NCI-H187 (cell line): Measurements from ENCODE around the gene KRTAP5-8.
"Not testable (repeated sequence)": the region's sequence is repeated elsewhere in the genome, so short reads cannot be mapped to it uniquely, and the experiment has no call there.

Source experiments
- DNase-seq, 2 experiments: peaks; one replicate each; lab custom pipeline; 2025; lab: John Stamatoyannopoulos, UW

The KRTAP5-8 gene

GRCh38 chr11:71574418-71574817 is 36.6 kb downstream of the KRTAP5-8 start:
- no peak for DNase-seq

- no peak for DNase-seq
These were observed 38.0 kb downstream of the KRTAP5-8 start for GRCh38 chr11:71575723-71576424.

GRCh38 chr11:71576688-71577465 is 39.1 kb downstream of the KRTAP5-8 start:
- not testable (repeated sequence) for DNase-seq

GRCh38 chr11:71577469-71578004 is 39.7 kb downstream of the KRTAP5-8 start:
- no peak for DNase-seq

GRCh38 chr11:71579513-71579912 is 41.7 kb downstream of the KRTAP5-8 start:
- not testable (repeated sequence) for DNase-seq

- no peak for DNase-seq
These were observed 42.5 kb downstream of the KRTAP5-8 start for GRCh38 chr11:71580057-71581003.

GRCh38 chr11:71581826-71582225 is 44.0 kb downstream of the KRTAP5-8 start:
- no peak for DNase-seq

GRCh38 chr11:71582309-71582895 is 44.6 kb downstream of the KRTAP5-8 start, which contains the start of gene KRTAP5-11:
Gene KRTAP5-11, minus strand, starts transcription at chr11:71582875. Its CDS starts 38 bp downstream, at chr11:71582837.
- no peak for DNase-seq

GRCh38 chr11:71582969-71583368 is 45.1 kb downstream of the KRTAP5-8 start:
- DNase-seq, result not testable (repeated sequence)

- not testable (repeated sequence) for DNase-seq
These were observed 47.8 kb downstream of the KRTAP5-8 start for GRCh38 chr11:71585673-71586072.

GRCh38 chr11:71588314-71588713 is 50.5 kb downstream of the KRTAP5-8 start:
- not testable (repeated sequence) for DNase-seq
